ENCODE results near the gene ADGRV1. TPM values are rescaled to one million over a fixed set of nuclear protein-coding genes. Genes with fewer than 3 reads are reported as not detected.
A peak's percentile ranks its signal among the peaks of the same experiment; 100 is the strongest.

The ADGRV1 gene
- total and polyA plus RNA-seq, 9 of the 15 experiments (the other 6 are each of a cell fraction or from before 2014, with no cell fraction given) = 21.7 to 156 (median 58.2) TPM

- TF ChIP-seq SMARCA4 (IDR thresholded peaks at IDR 0.05) (peak; percentile 41; the same call in 1 of the 2 replicates), ZNF316 (IDR thresholded peaks at IDR 0.05) (peak; percentile 81), FOXA3 (CRISPR knock-in tag; conservative IDR thresholded peaks at IDR 0.05 in 1 of 2, IDR thresholded peaks at IDR 0.05 in 1 of 2) (peak; percentile 89 to 97), ZNF274 (IDR thresholded peaks at IDR 0.05; ENCODE audit: borderline replicate concordance, low read depth, low read length) (no peak), BMI1 (IDR thresholded peaks at IDR 0.05; ENCODE audit: low read length) (no peak), RCOR1 (IDR thresholded peaks at IDR 0.05; ENCODE audit: borderline replicate concordance in 1 of 2, low read depth in 2 of 2, low read length in 2 of 2) (peak in 1 of 2 experiments; percentile 56; a peak in 1 of 4 replicates), HMGN3 (IDR thresholded peaks at IDR 0.05; ENCODE audit: borderline replicate concordance, extremely low read depth, insufficient read length, low read depth, low read length) (no peak), DPF2 (IDR thresholded peaks at IDR 0.05) (peak; percentile 46; the same call in 1 of the 2 replicates), NCOR1 (IDR thresholded peaks at IDR 0.05) (no peak), SOX6 (IDR thresholded peaks at IDR 0.05) (peak; percentile 40; the same call in 1 of the 2 replicates), CTBP1 (IDR thresholded peaks at IDR 0.05; ENCODE audit: borderline replicate concordance) (peak; percentile 75), HMBOX1 (IDR thresholded peaks at IDR 0.05) (0 out of 2 replicates have a peak, but pooled peaks have one; percentile 1), YY1 (IDR thresholded peaks at IDR 0.05; ENCODE audit: borderline replicate concordance in 1 of 3, control insufficient read depth in 1 of 3, extremely low read depth in 1 of 3, insufficient read depth in 3 of 3, insufficient read length in 1 of 3, insufficient replicate concordance in 2 of 3, low read depth in 1 of 3, low read length in 2 of 3) (no peak), CHAMP1 (IDR thresholded peaks at IDR 0.05) (no peak), ZNF175 (CRISPR knock-in tag; IDR thresholded peaks at IDR 0.05; ENCODE audit: low read depth) (no peak), IRF2 (CRISPR knock-in tag; IDR thresholded peaks at IDR 0.05) (no peak)
These were observed 181.7 kb downstream of the ADGRV1 start (continued) for GRCh38 chr5:90740244-90740799.

Data from K562 (cell line).